HG03196 (cell line): Measurements from ENCODE around the gene PICK1.
"Not testable (repeated sequence)": the region's sequence is repeated elsewhere in the genome, so short reads cannot be mapped to it uniquely, and the experiment has no call there.

Experiments used
- ATAC-seq: cut with Tn5 transposase; IDR thresholded peaks from one replicate; pipeline ENCODE4 v1.9.1; 2021; ENCODE audit not compliant: unreplicated experiment

Gene PICK1

GRCh38 chr22:38030311-38031133 is 26.7 kb upstream of the PICK1 start:
- no peak for ATAC-seq

DNA sequence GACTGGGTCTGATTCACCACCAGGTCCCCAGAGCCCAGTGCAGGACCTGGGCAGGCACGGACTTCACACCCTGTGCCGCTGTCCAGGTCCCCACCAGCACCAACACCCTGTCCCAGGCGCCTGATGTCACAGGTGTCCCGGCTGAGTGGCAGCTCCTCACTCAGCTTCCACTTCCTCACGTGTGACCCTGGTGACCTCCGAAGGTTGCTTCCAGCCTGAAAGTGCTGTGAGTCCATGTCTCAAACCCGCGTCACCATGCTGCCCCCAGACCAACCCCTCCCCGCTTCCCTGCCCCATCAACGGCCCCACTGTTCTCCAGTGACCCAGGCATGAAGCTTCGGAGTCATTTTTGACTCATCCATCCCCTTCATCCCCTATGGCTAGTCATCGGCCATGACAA is 25.7 kb upstream of the PICK1 start:
- ATAC-seq = no peak

DNA sequence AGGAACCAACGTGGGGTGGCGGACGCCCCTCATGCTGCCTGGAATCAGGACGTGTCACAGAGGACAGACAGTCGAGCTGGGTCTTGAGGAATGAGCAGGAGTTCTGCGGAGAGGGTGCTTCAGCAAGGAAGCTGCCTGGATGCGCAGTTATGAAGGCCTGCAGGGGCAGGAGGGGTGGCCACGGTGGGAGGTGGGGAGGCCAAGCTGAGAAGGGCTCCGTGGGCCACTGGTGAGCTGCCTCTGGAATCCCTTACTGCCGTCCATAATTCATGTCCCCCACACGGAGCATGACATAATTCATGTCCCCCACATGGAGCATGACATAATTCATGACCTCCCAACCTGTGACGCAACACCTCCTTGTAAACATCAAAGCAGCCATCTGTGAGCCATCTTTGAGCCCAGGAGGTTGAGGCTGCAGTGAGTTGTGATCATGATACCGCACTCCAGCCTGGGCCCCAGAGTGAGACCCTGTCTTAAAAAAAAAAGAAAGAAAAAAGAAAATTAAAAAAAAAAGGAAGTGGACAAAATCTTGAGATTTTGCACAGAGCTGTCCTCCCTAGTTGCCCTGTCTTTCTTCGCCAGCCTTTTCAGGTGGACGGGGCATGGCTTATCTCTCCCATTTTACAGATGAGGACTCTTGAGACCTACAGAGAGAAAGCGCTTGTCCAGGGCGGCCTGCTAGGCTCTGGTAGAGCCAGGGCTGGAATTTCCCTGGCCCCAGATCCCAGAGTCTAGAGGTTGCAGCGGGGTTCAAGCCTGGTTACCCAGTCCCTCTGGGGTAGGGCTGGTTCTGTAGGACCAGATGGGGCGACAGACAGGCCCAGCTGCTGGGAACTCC is 24.3 kb upstream of the PICK1 start:
- no peak for ATAC-seq

DNA sequence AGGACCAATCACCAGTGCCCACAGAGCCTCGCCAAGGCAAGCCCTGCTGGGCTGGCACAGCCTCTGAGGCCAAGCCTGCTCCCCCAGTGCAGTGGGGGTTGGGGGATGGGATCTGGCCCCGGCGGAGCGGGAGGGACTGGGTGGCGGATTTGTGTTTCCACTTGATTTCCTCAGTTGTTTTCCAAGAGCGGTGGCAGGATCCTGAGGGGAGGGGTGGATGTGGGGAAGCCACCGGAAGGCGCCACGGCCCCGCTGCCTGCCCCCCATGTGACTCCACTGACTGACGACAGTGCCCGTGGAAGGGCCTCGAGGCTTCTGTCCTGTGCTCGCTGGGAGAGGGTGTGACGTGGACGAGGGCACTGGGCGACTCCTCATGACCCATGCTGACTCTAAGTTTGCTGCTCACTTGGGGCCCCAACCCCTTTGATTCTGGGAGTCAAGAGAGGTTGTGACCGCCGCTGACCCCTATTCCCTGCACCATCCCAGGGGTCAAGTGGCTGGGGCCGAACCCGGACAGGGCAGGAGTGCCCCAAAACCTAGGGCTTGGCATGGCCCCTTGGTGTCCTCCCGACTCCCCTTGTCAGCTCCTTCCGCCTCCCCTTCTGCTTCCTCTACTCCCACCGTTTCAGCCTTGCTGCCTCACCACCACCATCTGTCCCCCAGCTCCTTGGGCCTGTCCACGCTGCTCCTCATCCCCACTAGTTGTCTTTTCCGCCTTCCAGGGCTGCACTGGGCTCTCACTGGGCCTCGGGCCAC is 23.5 kb upstream of the PICK1 start:
- no peak for ATAC-seq

DNA sequence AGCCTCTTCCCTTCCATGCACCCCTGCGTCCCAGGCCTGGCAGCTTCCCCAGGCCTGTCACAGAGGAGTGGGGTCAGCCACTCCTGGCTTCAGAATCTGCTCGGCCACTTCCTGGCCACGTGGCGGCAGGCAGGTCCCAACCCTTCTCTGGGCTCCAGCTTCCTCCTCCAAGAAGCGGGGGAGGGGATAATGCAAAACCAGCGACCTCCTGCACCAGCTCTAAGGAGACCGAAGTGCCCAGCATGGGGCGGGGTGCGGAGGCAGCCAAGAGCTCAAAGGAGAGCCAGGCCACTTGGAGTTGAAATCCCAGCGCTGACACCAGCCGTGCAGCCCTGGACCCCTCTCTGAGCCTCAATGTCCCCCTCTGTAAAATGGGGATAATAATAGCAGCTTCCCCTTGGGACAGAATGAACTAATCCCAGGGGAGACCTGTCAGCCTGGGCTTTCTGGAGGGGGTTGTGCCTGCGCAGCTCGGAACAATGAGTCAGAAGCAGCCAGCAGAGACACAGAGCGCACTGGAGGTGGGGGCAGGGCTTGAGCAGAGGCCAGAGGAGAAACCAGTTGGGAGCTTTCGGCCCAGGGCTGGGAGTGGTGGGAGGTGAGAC is 22.8 kb upstream of the PICK1 start:
- ATAC-seq = no peak

- no peak for ATAC-seq
These were observed 22.2 kb upstream of the PICK1 start for GRCh38 chr22:38034884-38035529.

DNA sequence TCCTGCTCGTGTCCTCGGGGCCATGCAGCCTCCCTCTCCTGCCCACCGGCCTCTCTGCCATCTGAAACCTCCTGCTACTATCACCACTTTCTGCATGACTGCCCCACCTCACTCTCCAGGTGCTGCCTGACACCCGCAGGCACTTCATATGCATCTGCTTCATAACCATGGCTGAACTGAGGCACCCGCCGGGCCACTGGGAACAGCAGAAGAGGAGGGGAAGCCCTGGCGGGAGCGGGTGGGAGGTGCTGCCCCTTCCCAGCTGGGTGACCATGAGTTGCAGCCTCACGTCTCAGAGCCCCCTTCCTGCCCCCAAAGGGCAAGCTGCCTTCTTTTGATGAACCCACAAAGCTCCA is 21.7 kb upstream of the PICK1 start:
- no peak for ATAC-seq

GRCh38 chr22:38036392-38037062 is 20.7 kb upstream of the PICK1 start:
- no peak for ATAC-seq

DNA sequence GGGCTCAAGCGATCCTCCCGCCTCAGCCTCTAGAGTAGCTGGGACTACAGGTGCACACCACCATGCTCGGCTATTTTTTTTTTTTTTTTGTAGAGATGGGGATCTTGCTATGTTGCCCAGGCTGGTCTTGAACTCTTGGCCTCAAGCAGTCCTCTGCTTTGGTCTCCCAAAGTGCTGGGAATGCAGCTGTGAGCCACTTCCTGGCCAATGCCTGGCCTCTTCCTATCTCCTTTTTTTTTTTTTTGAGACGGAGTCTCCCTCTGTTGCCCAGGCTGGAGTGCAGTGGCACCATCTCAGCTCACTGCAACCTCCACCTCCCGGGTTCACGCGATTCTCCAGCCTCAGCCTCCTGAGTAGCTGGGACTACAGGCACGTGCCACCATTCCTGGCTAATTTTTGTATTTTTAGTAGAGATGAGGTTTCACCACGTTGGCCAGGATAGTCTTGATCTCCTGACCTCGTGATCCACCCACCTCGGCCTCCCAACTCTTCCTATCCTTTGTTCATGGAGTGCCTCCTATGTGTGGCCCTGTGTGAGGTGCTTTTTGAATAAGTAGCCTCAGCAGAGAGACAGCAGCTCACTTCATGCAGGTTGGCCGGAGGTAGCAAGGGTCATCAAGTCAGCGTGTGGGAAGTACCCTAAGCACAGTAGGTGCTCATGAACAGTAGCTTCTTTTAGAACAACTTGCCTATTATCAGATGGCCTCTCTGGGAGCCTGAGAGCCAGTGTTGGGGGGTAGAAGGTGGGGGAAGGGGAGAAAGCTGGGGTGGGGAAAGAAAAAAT is 19.6 kb upstream of the PICK1 start:
- ATAC-seq = not testable (repeated sequence)

DNA sequence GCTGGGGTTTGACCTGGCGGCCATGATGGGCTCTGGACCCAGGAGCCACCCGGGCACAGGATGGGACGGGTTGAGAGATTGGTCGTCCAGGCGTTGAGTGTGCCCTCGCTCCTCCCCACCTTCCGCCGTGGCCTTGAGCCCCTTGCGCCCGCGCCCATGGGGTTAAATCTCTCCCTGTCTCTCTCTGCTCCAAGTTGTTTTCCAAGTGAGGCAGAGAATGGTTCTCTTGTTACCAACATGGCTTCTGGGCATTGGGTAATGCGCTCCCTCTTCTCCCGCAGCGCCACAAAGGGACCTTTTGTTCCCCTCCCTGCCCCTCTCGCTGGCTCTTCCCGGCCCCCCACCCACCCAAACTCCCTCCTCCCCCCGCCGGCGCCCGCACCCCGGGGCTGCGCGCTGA is 18.8 kb upstream of the PICK1 start:
- no peak for ATAC-seq

DNA sequence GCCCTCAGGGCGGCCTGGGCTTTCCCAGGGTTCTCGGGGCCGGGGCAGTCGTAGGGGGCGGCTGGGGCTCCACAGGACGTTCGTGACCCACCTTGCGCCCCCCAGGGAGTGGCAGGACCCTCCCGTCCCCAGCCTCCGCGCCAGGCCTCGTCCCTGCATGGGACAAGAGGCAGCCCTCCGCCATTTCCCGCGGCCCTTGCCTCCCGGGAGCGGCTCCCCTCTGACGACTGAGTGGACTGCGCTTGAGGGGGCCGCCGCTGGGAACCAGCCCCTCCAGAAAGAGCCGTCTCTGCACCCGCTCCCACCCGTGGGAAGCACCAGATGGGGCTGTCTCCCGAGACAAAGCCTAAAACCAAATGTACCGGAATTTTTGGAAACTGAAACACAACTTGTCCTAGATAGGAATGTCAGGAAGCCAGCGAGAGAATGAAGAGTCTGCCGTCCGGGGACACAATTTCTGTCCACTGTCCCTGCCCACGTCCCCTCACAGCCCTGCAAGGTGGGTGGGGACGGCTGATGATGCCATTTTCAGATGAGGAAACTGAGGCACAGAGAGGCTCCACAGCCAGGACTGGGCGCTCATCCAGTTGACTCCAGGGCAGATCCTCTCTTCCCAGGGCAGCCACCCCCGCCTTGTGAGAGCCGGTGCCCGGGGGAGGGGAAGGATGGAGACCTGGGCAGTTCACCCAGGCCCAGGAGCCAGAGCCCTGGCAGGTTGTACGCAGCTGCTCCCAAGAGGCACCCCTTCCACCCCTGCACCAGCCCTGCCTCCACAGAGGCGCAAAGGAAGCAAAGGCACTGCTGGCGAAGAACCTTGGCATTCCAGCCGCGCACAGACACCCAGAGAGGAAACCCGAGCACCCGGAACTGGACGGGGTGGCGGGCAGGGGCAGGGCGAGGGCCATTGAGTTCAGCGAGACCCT is 18.1 kb upstream of the PICK1 start:
- ATAC-seq = no peak

GRCh38 chr22:38040953-38041759 is 16.0 kb upstream of the PICK1 start:
- no peak for ATAC-seq

- no peak for ATAC-seq
These were observed 15.3 kb upstream of the PICK1 start for GRCh38 chr22:38041760-38042487.

GRCh38 chr22:38042488-38042790 is 14.8 kb upstream of the PICK1 start:
- no peak for ATAC-seq

DNA sequence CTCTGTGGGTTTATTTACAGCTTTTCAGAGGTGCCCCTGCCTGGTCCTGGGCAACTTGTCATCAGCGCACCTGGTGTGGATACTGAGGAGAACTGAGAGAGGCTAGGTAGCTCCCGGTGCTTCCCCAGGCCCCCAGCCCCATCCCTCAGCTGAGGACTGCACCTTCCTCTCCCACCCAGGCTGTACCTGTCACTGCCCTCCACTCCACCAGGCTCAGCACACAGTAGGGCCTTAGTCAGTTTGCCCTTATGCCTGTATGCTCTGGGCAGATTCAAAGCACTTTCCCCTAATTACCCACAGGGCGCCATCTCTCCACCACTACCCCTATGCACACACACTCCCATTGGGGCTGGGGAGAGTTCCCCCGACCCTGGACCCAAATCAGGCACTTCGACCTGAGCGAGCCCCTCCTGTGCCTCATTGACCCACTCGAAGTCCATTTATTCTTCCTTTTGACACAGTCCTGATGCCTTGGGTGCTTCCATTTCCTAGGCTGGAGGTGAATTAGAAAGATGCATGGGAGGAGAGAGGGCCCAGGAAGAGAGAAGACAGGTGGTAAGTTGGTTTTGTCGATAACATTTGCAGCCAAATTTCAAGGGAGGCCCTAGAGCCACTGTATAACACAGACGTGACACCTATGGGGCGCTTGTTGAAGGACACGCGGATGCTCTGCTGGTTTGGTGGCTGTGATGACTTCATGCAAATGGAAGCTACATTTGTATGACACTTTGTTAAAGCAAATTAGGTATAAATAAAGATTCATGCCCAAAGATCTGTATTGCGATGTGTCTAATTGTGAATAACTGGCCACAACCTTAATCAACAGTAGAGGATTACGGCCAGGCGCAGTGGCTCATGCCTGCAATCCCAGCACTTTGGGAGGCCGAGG is 13.8 kb upstream of the PICK1 start:
- no peak for ATAC-seq
